ENCODE measurements around the gene TRAPPC2B.

The TRAPPC2B gene

GRCh38 chr19:57355916-57356315 lies 7.4 kb upstream of the TRAPPC2B start:
- CTCF ChIA-PET = no interaction called here

DNA sequence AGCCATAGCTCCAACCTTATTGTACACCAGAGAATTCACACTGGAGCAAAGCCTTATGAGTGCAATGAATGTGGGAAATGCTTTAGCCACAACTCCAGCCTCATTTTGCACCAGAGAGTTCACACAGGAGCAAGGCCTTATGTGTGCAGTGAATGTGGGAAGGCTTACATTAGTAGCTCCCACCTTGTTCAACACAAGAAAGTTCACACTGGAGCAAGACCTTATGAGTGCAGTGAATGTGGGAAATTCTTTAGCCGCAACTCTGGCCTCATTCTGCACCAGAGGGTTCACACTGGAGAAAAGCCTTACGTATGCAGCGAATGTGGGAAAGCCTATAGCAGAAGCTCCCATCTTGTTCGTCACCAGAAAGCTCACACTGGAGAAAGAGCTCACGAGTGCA lies 5.9 kb upstream of the TRAPPC2B start:
- Histone ChIP-seq H3K36me3 (ENCODE audit: control insufficient read depth in 2 of 2, insufficient read depth in 1 of 2, low read length in 2 of 2) (peaks cover 43 to 66% of the 10 kb centered on the region in 2 experiments), H3K27ac (ENCODE audit: extremely low read depth, low read depth, low read length) (no peak overlapping the region), H3K4me1 (ENCODE audit: control insufficient read depth, insufficient read depth, low read length) (peaks cover 3% of the 10 kb centered on the region; the same call in 1 of the 2 replicates), H3K4me3 (ENCODE audit: low read depth, low read length) (no peak overlapping the region), H3K9me3 (ENCODE audit: control insufficient read depth, insufficient read depth, low read depth, low read length) (no peaks in the 10 kb centered on the region)
- TF ChIP-seq ZXDB (tag by site-specific recombination; IDR thresholded peaks at IDR 0.05) (no peak), ZNF239 (tag by site-specific recombination; IDR thresholded peaks at IDR 0.05) (no peak), IKZF3 (tag by site-specific recombination; IDR thresholded peaks at IDR 0.05) (no peak), SETDB1 (IDR thresholded peaks at IDR 0.05; ENCODE audit: insufficient read length, low read length) (peak; percentile 15)
- ChIA-PET POLR2A (no interaction called here), CTCF (no interaction called here)

More at GRCh38 chr19:57355916-57356315, 7.4 kb upstream of the TRAPPC2B start:
- peaks cover 43 to 66% of the 10 kb centered on the region in 2 experiments for H3K36me3 ChIP-seq (ENCODE audit: control insufficient read depth in 2 of 2, insufficient read depth in 1 of 2, low read length in 2 of 2)
- POLR2A ChIA-PET = no interaction called here
- TF ChIP-seq, protein P1, sequence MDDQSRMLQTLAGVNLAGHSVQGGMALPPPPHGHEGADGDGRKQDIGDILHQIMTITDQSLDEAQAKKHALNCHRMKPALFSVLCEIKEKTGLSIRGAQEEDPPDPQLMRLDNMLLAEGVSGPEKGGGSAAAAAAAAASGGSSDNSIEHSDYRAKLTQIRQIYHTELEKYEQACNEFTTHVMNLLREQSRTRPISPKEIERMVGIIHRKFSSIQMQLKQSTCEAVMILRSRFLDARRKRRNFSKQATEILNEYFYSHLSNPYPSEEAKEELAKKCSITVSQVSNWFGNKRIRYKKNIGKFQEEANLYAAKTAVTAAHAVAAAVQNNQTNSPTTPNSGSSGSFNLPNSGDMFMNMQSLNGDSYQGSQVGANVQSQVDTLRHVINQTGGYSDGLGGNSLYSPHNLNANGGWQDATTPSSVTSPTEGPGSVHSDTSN (CRISPR knock-in tag; IDR thresholded peaks at IDR 0.05) = no peak
- TF ChIP-seq ZNF623 (tag by site-specific recombination; IDR thresholded peaks at IDR 0.05) (no peak), ATF2 (tag by site-specific recombination; IDR thresholded peaks at IDR 0.05; ENCODE audit: low read depth) (no peak), KLF7 (tag by site-specific recombination; IDR thresholded peaks at IDR 0.05; ENCODE audit: borderline replicate concordance) (no peak), ZNF157 (tag by site-specific recombination; IDR thresholded peaks at IDR 0.05) (no peak), ZFP37 (tag by site-specific recombination; IDR thresholded peaks at IDR 0.05) (no peak), ZNF600 (tag by site-specific recombination; IDR thresholded peaks at IDR 0.05) (no peak)
- H3K4me1 ChIP-seq (ENCODE audit: control insufficient read depth, insufficient read depth, low read length) = peaks cover 3% of the 10 kb centered on the region; the same call in 1 of the 2 replicates
- H3K9me3 ChIP-seq (ENCODE audit: control insufficient read depth, insufficient read depth, low read depth, low read length) = no peaks in the 10 kb centered on the region
- H3K4me3 ChIP-seq (ENCODE audit: low read depth, low read length) = no peak overlapping the region
- no peak overlapping the region for H3K27ac ChIP-seq (ENCODE audit: extremely low read depth, low read depth, low read length)

DNA sequence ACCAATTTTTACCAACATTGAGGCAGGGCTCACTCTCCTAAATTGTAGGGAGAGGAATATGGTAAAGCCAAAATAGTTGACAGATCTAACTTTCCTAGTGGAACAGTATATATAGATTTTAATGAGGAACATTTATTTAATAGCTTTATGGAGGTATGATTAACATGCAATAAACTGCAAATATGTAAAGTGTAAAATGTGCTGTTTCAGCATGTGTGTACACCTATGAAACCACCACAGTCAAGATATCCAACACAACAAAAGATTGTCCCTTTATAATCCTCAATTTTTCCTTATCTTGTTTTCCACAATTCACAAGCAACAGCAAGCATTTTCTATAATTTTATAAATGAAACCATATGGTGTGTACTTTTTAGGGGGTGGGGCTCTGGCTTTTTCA lies 4.1 kb upstream of the TRAPPC2B start:
- TF ChIP-seq ZSCAN4 (tag by site-specific recombination; IDR thresholded peaks at IDR 0.05) (no peak), TSHZ1 (tag by site-specific recombination; IDR thresholded peaks at IDR 0.05; ENCODE audit: borderline replicate concordance) (no peak), ZNF211 (tag by site-specific recombination; IDR thresholded peaks at IDR 0.05; ENCODE audit: low read depth) (no peak), BCL11A (tag by site-specific recombination; IDR thresholded peaks at IDR 0.05; ENCODE audit: low read depth) (no peak), ZNF175 (tag by site-specific recombination; IDR thresholded peaks at IDR 0.05) (no peak), TCF7L2 (IDR thresholded peaks at IDR 0.05; ENCODE audit: borderline replicate concordance, low read depth, low read length) (no peak), ZNF174 (tag by site-specific recombination; IDR thresholded peaks at IDR 0.05) (no peak), ZNF394 (tag by site-specific recombination; IDR thresholded peaks at IDR 0.05; ENCODE audit: borderline replicate concordance) (no peak), ZNF292 (tag by site-specific recombination; IDR thresholded peaks at IDR 0.05; ENCODE audit: borderline replicate concordance, low read depth) (no peak)
- TF ChIP-seq, protein P2, sequence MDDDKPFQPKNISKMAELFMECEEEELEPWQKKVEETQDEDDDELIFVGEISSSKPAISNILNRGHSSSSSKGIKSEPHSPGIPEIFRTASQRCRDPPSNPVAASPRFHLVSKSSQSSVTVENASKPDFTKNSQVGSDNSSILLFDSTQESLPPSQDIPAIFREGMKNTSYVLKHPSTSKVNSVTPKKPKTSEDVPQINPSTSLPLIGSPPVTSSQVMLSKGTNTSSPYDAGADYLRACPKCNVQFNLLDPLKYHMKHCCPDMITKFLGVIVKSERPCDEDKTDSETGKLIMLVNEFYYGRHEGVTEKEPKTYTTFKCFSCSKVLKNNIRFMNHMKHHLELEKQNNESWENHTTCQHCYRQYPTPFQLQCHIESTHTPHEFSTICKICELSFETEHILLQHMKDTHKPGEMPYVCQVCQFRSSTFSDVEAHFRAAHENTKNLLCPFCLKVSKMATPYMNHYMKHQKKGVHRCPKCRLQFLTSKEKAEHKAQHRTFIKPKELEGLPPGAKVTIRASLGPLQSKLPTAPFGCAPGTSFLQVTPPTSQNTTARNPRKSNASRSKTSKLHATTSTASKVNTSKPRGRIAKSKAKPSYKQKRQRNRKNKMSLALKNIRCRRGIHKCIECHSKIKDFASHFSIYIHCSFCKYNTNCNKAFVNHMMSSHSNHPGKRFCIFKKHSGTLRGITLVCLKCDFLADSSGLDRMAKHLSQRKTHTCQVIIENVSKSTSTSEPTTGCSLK (tag by site-specific recombination; IDR thresholded peaks at IDR 0.05) = no peak
- H3K9me3 ChIP-seq (ENCODE audit: control insufficient read depth, insufficient read depth, low read depth, low read length) = no peaks in the 10 kb centered on the region
- no peak overlapping the region for H3K27ac ChIP-seq (ENCODE audit: extremely low read depth, low read depth, low read length)
- ChIA-PET POLR2A (no interaction called here), CTCF (interaction anchor here (0.6 kb wide), 1 partner anchor 20 kb away, joined by 3 read pairs; no protein-coding TSS in a partner anchor)
- H3K36me3 ChIP-seq (ENCODE audit: control insufficient read depth in 2 of 2, insufficient read depth in 1 of 2, low read length in 2 of 2) = peaks cover 30 to 50% of the 10 kb centered on the region in 2 experiments
- peaks cover 4% of the 10 kb centered on the region; the same call in 1 of the 2 replicates for H3K4me1 ChIP-seq (ENCODE audit: control insufficient read depth, insufficient read depth, low read length)
- H3K4me3 ChIP-seq (ENCODE audit: low read depth, low read length) = no peak overlapping the region
